Measurements from ENCODE around the gene FSCN2. TPM values are rescaled to one million over a fixed set of nuclear protein-coding genes. Genes with fewer than 3 reads are reported as not detected.
A peak's percentile ranks its signal among the peaks of the same experiment; 100 is the strongest.

The FSCN2 gene
- total RNA-seq, 1 experiment from 2014 or later: 1.2 TPM

GRCh38 chr17:81558115-81558468, 29.9 kb downstream of the FSCN2 start:
- Histone ChIP-seq H3K36me3 (ENCODE audit: control insufficient read depth, insufficient read depth, low read length) (peaks cover 2% of the 10 kb centered on the region; the same call in 1 of the 2 replicates), H3K9me3 (ENCODE audit: control insufficient read depth, insufficient read depth, low read depth, low read length) (no peaks in the 10 kb centered on the region), H3K4me1 (ENCODE audit: control insufficient read depth, insufficient read depth, low read length) (peaks cover 88% of the 10 kb centered on the region), H3K4me3 (ENCODE audit: low read depth in 2 of 2, low read length in 2 of 2) (no peak overlapping the region), H3K27me3 (ENCODE audit: control insufficient read depth, insufficient read depth, low read length) (no peaks in the 10 kb centered on the region), H3K27ac (ENCODE audit: low read length) (peak overlapping the region; percentile 100)
- no peak for DNase-seq (ENCODE audit: low read depth, low spot score)
- ChIA-PET CTCF (no interaction called here), POLR2A (no interaction called here)
- intact Hi-C loops (cut with micrococcal nuclease; ENCODE audit: unreplicated experiment) (loop anchor here (5.0 kb wide), 1 partner anchor 44 kb away; no protein-coding TSS in a partner anchor), in situ Hi-C loops (cut with HindIII; ENCODE audit: low pct_unique_long_range_greater_than_20kb, low sequenced_read_pairs) (no loop called here)
- TF ChIP-seq POLR2AphosphoS5 (IDR thresholded peaks at IDR 0.05; ENCODE audit: low read depth, low read length) (no peak; the same call in 1 of the 2 replicates), SIN3A (IDR thresholded peaks at IDR 0.05; ENCODE audit: borderline replicate concordance, insufficient read depth, low read depth, low read length) (no peak), TCF7L2 (IDR thresholded peaks at IDR 0.05; ENCODE audit: low read depth, low read length) (no peak)
- TF ChIP-seq, protein P1, sequence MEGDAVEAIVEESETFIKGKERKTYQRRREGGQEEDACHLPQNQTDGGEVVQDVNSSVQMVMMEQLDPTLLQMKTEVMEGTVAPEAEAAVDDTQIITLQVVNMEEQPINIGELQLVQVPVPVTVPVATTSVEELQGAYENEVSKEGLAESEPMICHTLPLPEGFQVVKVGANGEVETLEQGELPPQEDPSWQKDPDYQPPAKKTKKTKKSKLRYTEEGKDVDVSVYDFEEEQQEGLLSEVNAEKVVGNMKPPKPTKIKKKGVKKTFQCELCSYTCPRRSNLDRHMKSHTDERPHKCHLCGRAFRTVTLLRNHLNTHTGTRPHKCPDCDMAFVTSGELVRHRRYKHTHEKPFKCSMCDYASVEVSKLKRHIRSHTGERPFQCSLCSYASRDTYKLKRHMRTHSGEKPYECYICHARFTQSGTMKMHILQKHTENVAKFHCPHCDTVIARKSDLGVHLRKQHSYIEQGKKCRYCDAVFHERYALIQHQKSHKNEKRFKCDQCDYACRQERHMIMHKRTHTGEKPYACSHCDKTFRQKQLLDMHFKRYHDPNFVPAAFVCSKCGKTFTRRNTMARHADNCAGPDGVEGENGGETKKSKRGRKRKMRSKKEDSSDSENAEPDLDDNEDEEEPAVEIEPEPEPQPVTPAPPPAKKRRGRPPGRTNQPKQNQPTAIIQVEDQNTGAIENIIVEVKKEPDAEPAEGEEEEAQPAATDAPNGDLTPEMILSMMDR (IDR thresholded peaks at IDR 0.05): no peak; the same call in 1 of the 2 replicates
- TF ChIP-seq, protein P2, sequence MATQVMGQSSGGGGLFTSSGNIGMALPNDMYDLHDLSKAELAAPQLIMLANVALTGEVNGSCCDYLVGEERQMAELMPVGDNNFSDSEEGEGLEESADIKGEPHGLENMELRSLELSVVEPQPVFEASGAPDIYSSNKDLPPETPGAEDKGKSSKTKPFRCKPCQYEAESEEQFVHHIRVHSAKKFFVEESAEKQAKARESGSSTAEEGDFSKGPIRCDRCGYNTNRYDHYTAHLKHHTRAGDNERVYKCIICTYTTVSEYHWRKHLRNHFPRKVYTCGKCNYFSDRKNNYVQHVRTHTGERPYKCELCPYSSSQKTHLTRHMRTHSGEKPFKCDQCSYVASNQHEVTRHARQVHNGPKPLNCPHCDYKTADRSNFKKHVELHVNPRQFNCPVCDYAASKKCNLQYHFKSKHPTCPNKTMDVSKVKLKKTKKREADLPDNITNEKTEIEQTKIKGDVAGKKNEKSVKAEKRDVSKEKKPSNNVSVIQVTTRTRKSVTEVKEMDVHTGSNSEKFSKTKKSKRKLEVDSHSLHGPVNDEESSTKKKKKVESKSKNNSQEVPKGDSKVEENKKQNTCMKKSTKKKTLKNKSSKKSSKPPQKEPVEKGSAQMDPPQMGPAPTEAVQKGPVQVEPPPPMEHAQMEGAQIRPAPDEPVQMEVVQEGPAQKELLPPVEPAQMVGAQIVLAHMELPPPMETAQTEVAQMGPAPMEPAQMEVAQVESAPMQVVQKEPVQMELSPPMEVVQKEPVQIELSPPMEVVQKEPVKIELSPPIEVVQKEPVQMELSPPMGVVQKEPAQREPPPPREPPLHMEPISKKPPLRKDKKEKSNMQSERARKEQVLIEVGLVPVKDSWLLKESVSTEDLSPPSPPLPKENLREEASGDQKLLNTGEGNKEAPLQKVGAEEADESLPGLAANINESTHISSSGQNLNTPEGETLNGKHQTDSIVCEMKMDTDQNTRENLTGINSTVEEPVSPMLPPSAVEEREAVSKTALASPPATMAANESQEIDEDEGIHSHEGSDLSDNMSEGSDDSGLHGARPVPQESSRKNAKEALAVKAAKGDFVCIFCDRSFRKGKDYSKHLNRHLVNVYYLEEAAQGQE (IDR thresholded peaks at IDR 0.05; ENCODE audit: insufficient read depth in 1 of 2, low read depth in 2 of 2, low read length in 1 of 2): no peak
- BruUV-seq (replicated peaks): no TSS peak
- no peak for ATAC-seq

- ChIA-PET POLR2A (interaction anchor here (0.6 to 0.7 kb wide), 2 partner anchors 9 to 16 kb away, joined by 3 to 6 read pairs; no protein-coding TSS in a partner anchor), CTCF (interaction anchor here (0.7 to 1.2 kb wide), 3 partner anchors 9 to 20 kb away, joined by 3 to 4 read pairs (median 4); no protein-coding TSS in a partner anchor)
- no peak for DNase-seq (ENCODE audit: low read depth, low spot score)
- Histone ChIP-seq H3K27me3 (ENCODE audit: control insufficient read depth, insufficient read depth, low read length) (no peaks in the 10 kb centered on the region), H3K9me3 (ENCODE audit: control insufficient read depth, insufficient read depth, low read depth, low read length) (no peaks in the 10 kb centered on the region), H3K4me1 (ENCODE audit: control insufficient read depth, insufficient read depth, low read length) (peaks cover 88% of the 10 kb centered on the region), H3K27ac (ENCODE audit: low read length) (peak overlapping the region; percentile 100), H3K4me3 (ENCODE audit: low read depth in 2 of 2, low read length in 2 of 2) (no peak overlapping the region), H3K36me3 (ENCODE audit: control insufficient read depth, insufficient read depth, low read length) (peaks cover 2% of the 10 kb centered on the region)
- TF ChIP-seq SIN3A (IDR thresholded peaks at IDR 0.05; ENCODE audit: borderline replicate concordance, insufficient read depth, low read depth, low read length): peak; percentile 64; the same call in 1 of the 2 replicates
- peak; percentile 62; the same call in 1 of the 2 replicates for TF ChIP-seq POLR2AphosphoS5 (IDR thresholded peaks at IDR 0.05; ENCODE audit: low read depth, low read length)
- TF ChIP-seq, protein P2 (IDR thresholded peaks at IDR 0.05; ENCODE audit: insufficient read depth in 1 of 2, low read depth in 2 of 2, low read length in 1 of 2): no peak; a peak in 1 of 4 replicates
- peak; percentile 79 for TF ChIP-seq TCF7L2 (IDR thresholded peaks at IDR 0.05; ENCODE audit: low read depth, low read length)
- TF ChIP-seq, protein P1 (IDR thresholded peaks at IDR 0.05): no peak; the same call in 1 of the 2 replicates
- intact Hi-C loops (cut with micrococcal nuclease; ENCODE audit: unreplicated experiment): loop anchor here (5.0 kb wide), 1 partner anchor 43 kb away; no protein-coding TSS in a partner anchor
- in situ Hi-C loops (cut with HindIII; ENCODE audit: low pct_unique_long_range_greater_than_20kb, low sequenced_read_pairs): no loop called here
- ATAC-seq: peak; percentile 80
- BruUV-seq (replicated peaks): no TSS peak
Measured at GRCh38 chr17:81558941-81559806, 31.0 kb downstream of the FSCN2 start.

Data from Panc1 (cell line).